ENCODE data around the gene MTHFR. TPM values are rescaled to one million over a fixed set of nuclear protein-coding genes. Genes with fewer than 3 reads are reported as not detected.

MTHFR gene
- total RNA-seq, 1 donor from 2014 or later = 48.4 TPM

DNA sequence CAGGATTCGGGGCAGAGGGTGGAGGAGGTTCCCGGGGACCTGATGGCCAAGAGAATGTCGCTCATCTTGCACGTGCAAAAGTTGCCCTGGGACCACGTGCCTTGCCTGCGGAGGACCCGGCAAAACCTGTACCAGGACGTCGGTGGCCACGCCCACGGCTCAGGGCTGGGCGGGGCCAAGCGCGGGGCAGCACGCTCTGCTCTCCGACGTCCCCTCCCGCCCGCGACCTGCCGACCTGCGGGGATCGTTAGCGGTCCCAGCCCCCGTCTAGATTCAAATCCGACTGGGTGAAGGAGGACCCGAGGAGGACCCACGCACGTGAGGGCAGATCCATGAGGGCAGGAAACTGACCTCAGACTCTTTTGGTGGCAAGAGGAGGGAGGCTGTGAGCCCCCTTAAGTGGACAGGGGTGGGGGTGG, 43.8 kb downstream of the MTHFR start, which contains the start of gene C1orf167:
C1orf167 (plus strand) TSS at position 206 of the 419 bp plus-strand sequence. CDS start 2,208 bp downstream, outside the sequence.
- intact Hi-C loops (cut with DNase I) = no loop called here

DNA sequence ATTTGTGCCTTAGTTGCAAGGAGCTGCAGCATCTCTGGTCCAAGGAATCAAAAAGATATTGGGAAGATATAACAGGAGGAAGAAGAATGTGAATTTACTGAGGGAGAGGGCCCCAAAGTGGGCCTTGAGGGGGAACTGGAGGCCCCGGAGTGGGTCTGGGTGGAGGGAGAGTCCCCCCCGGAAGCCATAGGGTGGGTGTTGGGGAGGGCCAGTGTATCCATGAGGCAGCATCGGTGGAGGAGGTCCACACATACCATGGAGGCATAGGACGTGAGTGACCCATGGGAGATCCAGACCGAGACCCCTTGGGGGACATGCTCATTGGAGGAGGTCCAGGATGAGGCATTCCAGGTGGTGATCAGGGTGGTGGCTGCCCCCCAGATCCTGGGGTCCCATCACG, 44.5 kb downstream of the MTHFR start:
- no peak for DNase-seq (ENCODE audit: low spot score in 2 of 2)
- H3K36me3 ChIP-seq = no peaks in the 10 kb centered on the region
- no peak overlapping the region for H3K27ac ChIP-seq
- peaks cover 10% of the 10 kb centered on the region for H3K27me3 ChIP-seq
- TF ChIP-seq, protein P1, sequence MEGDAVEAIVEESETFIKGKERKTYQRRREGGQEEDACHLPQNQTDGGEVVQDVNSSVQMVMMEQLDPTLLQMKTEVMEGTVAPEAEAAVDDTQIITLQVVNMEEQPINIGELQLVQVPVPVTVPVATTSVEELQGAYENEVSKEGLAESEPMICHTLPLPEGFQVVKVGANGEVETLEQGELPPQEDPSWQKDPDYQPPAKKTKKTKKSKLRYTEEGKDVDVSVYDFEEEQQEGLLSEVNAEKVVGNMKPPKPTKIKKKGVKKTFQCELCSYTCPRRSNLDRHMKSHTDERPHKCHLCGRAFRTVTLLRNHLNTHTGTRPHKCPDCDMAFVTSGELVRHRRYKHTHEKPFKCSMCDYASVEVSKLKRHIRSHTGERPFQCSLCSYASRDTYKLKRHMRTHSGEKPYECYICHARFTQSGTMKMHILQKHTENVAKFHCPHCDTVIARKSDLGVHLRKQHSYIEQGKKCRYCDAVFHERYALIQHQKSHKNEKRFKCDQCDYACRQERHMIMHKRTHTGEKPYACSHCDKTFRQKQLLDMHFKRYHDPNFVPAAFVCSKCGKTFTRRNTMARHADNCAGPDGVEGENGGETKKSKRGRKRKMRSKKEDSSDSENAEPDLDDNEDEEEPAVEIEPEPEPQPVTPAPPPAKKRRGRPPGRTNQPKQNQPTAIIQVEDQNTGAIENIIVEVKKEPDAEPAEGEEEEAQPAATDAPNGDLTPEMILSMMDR (IDR thresholded peaks at IDR 0.05) = no peak
- intact Hi-C loops (cut with DNase I) = no loop called here
- no peak overlapping the region for H3K4me3 ChIP-seq
- H3K9me3 ChIP-seq = no peaks in the 10 kb centered on the region
- H3K4me1 ChIP-seq = peaks cover 0 to 3% of the 10 kb centered on the region in 2 donors

More for the DNA sequence above, 43.8 kb downstream of the MTHFR start, which contains the start of gene C1orf167:
- TF ChIP-seq, protein P1 (IDR thresholded peaks at IDR 0.05) = no peak
- no peaks in the 10 kb centered on the region for H3K36me3 ChIP-seq
- no peak within 1 kb of the TSS for H3K27ac ChIP-seq
- H3K4me1 ChIP-seq = peaks cover 0 to 3% of the 10 kb centered on the region in 2 donors
- H3K4me3 ChIP-seq = no peak within 1 kb of the TSS
- no peaks in the 10 kb centered on the region for H3K9me3 ChIP-seq
- H3K27me3 ChIP-seq = peaks cover 10% of the 10 kb centered on the region
- DNase-seq (ENCODE audit: low spot score in 2 of 2) = no peak

DNA sequence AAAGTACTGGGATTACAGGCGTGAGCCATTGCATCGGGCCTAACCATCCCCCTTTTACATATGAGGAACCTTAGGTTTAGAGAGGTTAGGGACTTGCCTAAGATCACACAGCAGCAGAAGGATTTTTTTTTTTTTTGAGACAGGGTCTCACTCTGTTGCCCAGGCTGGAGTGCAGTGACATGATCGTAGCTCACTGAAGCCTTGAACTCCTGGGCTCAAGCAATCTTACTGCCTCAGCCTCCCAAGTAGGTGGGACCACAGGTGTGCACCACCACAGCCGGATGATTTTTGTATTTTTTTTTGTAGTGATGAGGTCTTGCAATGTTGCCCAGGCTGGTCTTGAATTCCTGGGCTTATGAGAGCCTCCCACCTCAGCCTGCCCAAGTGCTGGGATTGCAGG, 46.0 kb downstream of the MTHFR start:
- intact Hi-C loops (cut with DNase I) = no loop called here
- Histone ChIP-seq H3K4me3 (no peak overlapping the region), H3K36me3 (no peaks in the 10 kb centered on the region), H3K27me3 (peaks cover 10% of the 10 kb centered on the region), H3K4me1 (peaks cover 0 to 3% of the 10 kb centered on the region in 2 donors), H3K9me3 (no peaks in the 10 kb centered on the region), H3K27ac (no peak overlapping the region)
- TF ChIP-seq, protein P1 (IDR thresholded peaks at IDR 0.05) = no peak
- no peak for DNase-seq (ENCODE audit: low spot score in 2 of 2)

DNA sequence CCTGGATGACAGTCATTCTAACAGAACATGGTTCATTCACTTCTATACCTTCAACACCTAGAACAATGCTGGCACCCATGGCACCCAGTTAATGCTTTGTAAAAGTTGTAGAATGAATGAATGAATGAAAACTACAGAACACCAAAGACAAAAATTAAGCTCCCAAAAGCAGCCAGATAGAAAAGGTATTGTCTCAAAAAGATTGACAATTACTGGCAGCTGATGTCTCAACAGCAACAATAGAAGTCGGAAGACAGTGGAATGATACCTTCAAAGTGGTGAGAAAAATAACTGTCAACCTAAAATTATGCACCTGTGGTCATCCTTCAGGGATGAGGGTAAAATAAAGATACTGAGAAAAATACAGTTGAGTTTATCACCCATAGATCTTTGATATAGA, 48.7 kb downstream of the MTHFR start:
- no peak for DNase-seq (ENCODE audit: low spot score in 2 of 2)
- H3K4me3 ChIP-seq = no peak overlapping the region
- intact Hi-C loops (cut with DNase I) = no loop called here
- H3K36me3 ChIP-seq = no peaks in the 10 kb centered on the region
- peaks cover 6% of the 10 kb centered on the region for H3K27me3 ChIP-seq
- TF ChIP-seq, protein P1 (IDR thresholded peaks at IDR 0.05) = no peak
- peaks cover 0 to 1% of the 10 kb centered on the region in 2 donors for H3K4me1 ChIP-seq
- H3K9me3 ChIP-seq = no peaks in the 10 kb centered on the region
- H3K27ac ChIP-seq = no peak overlapping the region

DNA sequence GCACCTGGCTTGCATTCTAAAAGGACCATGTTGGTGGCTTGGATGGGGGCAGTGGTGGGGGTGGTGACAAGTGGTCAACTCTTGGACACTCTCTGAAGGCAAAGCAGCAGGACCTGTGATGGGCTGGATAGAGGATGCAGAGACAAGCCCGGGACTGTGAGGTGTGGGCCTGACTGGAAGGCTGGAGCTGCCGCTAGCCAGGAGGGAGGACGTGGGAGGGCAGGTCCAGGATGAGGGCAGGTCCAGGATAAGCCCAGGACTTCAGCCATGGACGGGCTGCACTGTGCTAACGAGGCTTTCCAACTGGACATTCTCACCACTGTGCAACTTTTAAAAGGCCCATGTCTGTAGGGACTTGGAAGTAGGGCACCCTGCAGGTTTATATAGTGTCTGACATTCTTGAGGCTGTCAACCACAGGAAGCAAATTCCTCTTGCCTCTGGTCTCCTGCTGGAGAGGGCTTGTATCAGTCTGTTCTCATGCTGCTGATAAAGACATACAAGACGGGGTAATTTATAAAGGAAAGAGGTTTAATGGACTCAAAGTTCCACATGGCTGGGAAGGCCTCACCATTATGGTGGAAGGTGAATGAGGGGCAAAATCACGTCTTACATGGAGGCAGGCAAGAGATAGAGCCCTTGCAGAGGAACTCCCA, 52.1 kb downstream of the MTHFR start:
- Histone ChIP-seq H3K36me3 (peaks cover 17% of the 10 kb centered on the region in 2 donors), H3K27ac (no peak overlapping the region), H3K9me3 (no peaks in the 10 kb centered on the region), H3K4me3 (no peak overlapping the region), H3K4me1 (no peaks in the 10 kb centered on the region), H3K27me3 (no peaks in the 10 kb centered on the region)
- intact Hi-C loops (cut with DNase I) = no loop called here
- TF ChIP-seq, protein P1 (IDR thresholded peaks at IDR 0.05) = no peak
- no peak for DNase-seq (ENCODE audit: low spot score in 2 of 2)

Measured in ascending aorta (tissue), 2 donors.